Measurements from ENCODE around the gene RENBP. TPM values are rescaled to one million over a fixed set of nuclear protein-coding genes. Genes with fewer than 3 reads are reported as not detected.

Gene RENBP
- total and polyA plus RNA-seq, 2 of the 13 experiments (the other 11 are each of a cell fraction or from before 2014, with no cell fraction given), result 1.4 to 2.6 TPM

GRCh38 chrX:153919281-153919680, 25.2 kb downstream of the RENBP start:
- Histone ChIP-seq H3K9ac (ENCODE audit: insufficient read depth, low read depth, low read length) (no peak overlapping the region), H3K27me3 (ENCODE audit: control insufficient read depth in 1 of 2, insufficient read depth in 2 of 2, low read length in 2 of 2) (no peaks in the 10 kb centered on the region; a peak in 2 of 5 replicates), H2AFZ (ENCODE audit: low read length) (no peak overlapping the region), H3K9me3 (ENCODE audit: low read length) (no peaks in the 10 kb centered on the region), H4K20me1 (ENCODE audit: insufficient read depth, low read length) (no peaks in the 10 kb centered on the region), H3K4me3 (replicated peaks in 1 of 3; ENCODE audit: insufficient read depth in 1 of 3, low read depth in 2 of 3, low read length in 3 of 3) (no peak overlapping the region), H3K4me2 (ENCODE audit: low read depth, low read length) (no peak overlapping the region), H3K79me2 (ENCODE audit: insufficient read depth, low read length) (no peaks in the 10 kb centered on the region), H3K4me1 (ENCODE audit: insufficient read depth, low read length) (peaks cover 28% of the 10 kb centered on the region), H3K27ac (ENCODE audit: extremely low read length, insufficient read depth, low read length) (no peak overlapping the region), H3K36me3 (replicated peaks in 1 of 2; ENCODE audit: control insufficient read depth in 1 of 2, insufficient read depth in 2 of 2, low read length in 2 of 2) (no peaks in the 10 kb centered on the region)
- ATAC-seq (no peak), FAIRE-seq (no peak), DNase-seq (ENCODE audit: low spot score) (no peak)
- ChIA-PET POLR2A (no interaction called here), CTCF (ENCODE audit: low intra/inter-chr PET ratio, low total read pairs) (no interaction called here)
- in situ Hi-C loops (cut with HindIII; ENCODE audit: extremely low pct_ligation_motif_present, low pct_unique_long_range_greater_than_20kb), result no loop called here
- TF ChIP-seq ZNF513 (CRISPR knock-in tag; conservative IDR thresholded peaks at IDR 0.05), result no peak
- no peak for TF ChIP-seq ZNF276 (CRISPR knock-in tag; IDR thresholded peaks at IDR 0.05; ENCODE audit: low read depth)
- TF ChIP-seq RAD21 (CRISPR knock-in tag; IDR thresholded peaks at IDR 0.05), result no peak
- TF ChIP-seq ZNF607 (CRISPR knock-in tag; IDR thresholded peaks at IDR 0.05; ENCODE audit: borderline replicate concordance), result no peak
- no peak for TF ChIP-seq CHCHD3 (CRISPR knock-in tag; IDR thresholded peaks at IDR 0.05)
- no peak for TF ChIP-seq RNF219 (CRISPR knock-in tag; IDR thresholded peaks at IDR 0.05)
- TF ChIP-seq PATZ1 (CRISPR knock-in tag; IDR thresholded peaks at IDR 0.05), result no peak
- TF ChIP-seq CREM (IDR thresholded peaks at IDR 0.05), result no peak
- TF ChIP-seq CREM (CRISPR knock-in tag; IDR thresholded peaks at IDR 0.05), result no peak
- TF ChIP-seq RARA (CRISPR knock-in tag; IDR thresholded peaks at IDR 0.05), result no peak
- no peak for TF ChIP-seq SP5 (CRISPR knock-in tag; IDR thresholded peaks at IDR 0.05; ENCODE audit: borderline replicate concordance, low read depth)
- no peak for TF ChIP-seq NAIF1 (CRISPR knock-in tag; IDR thresholded peaks at IDR 0.05; ENCODE audit: borderline replicate concordance)
- TF ChIP-seq HOXA9 (CRISPR knock-in tag; IDR thresholded peaks at IDR 0.05; ENCODE audit: borderline replicate concordance), result no peak
- intact Hi-C loops (cut with micrococcal nuclease; ENCODE audit: unreplicated experiment), result no loop called here
- WGBS (ENCODE audit: low lambda C conversion rate), result 46% methylated on average over 6 of the region's 13 CpGs
- no TSS peak for BruUV-seq (replicated peaks)

Data from HepG2 (cell line).